ENCODE results near the gene RHPN2. TPM values are rescaled to one million over a fixed set of nuclear protein-coding genes. Genes with fewer than 3 reads are reported as not detected.

Gene RHPN2
- polyA plus RNA-seq, 1 donor, result 34.4 TPM

- DNase-seq, result no peak
- Histone ChIP-seq H3K4me1 (ENCODE audit: control insufficient read depth, insufficient read depth, low read length) (peaks cover 4% of the 10 kb centered on the region), H3K36me3 (ENCODE audit: control insufficient read depth, insufficient read depth, low read length) (no peaks in the 10 kb centered on the region), H3K9me3 (ENCODE audit: control insufficient read depth, low read depth, low read length) (peaks cover 3% of the 10 kb centered on the region), H3K4me3 (ENCODE audit: low read length) (no peak overlapping the region), H3K27me3 (ENCODE audit: control insufficient read depth, insufficient read depth, low read length) (peaks cover 10% of the 10 kb centered on the region), H3K27ac (ENCODE audit: low read length) (no peak overlapping the region)
- WGBS (ENCODE audit: insufficient coverage, low lambda C conversion rate), result no CpG with 5 or more reads among the region's 18 CpGs
Measured at GRCh38 chr19:33066543-33066942, 1.9 kb upstream of the RHPN2 start.

- no CpG with 5 or more reads among the region's 35 CpGs for WGBS (ENCODE audit: insufficient coverage, low lambda C conversion rate)
- H3K27ac ChIP-seq (ENCODE audit: low read length), result peak overlapping the region; percentile 64
- H3K4me3 ChIP-seq (ENCODE audit: low read length), result peak overlapping the region; percentile 82
- peaks cover 9% of the 10 kb centered on the region for H3K4me1 ChIP-seq (ENCODE audit: control insufficient read depth, insufficient read depth, low read length)
- peak; percentile 37 to 57 for DNase-seq
- no peaks in the 10 kb centered on the region for H3K36me3 ChIP-seq (ENCODE audit: control insufficient read depth, insufficient read depth, low read length)
- H3K27me3 ChIP-seq (ENCODE audit: control insufficient read depth, insufficient read depth, low read length), result peaks cover 10% of the 10 kb centered on the region
- peaks cover 3% of the 10 kb centered on the region for H3K9me3 ChIP-seq (ENCODE audit: control insufficient read depth, low read depth, low read length)
Measured at GRCh38 chr19:33064458-33064791, 263 bp downstream of the RHPN2 start.

- Histone ChIP-seq H3K9me3 (ENCODE audit: control insufficient read depth, low read depth, low read length) (peaks cover 3% of the 10 kb centered on the region), H3K4me1 (ENCODE audit: control insufficient read depth, insufficient read depth, low read length) (peaks cover 9% of the 10 kb centered on the region), H3K27ac (ENCODE audit: low read length) (peak overlapping the region; percentile 64), H3K36me3 (ENCODE audit: control insufficient read depth, insufficient read depth, low read length) (no peaks in the 10 kb centered on the region), H3K27me3 (ENCODE audit: control insufficient read depth, insufficient read depth, low read length) (peaks cover 10% of the 10 kb centered on the region), H3K4me3 (ENCODE audit: low read length) (peak overlapping the region; percentile 82)
- DNase-seq, result peak; percentile 26 to 54
- no CpG with 5 or more reads among the region's 56 CpGs for WGBS (ENCODE audit: insufficient coverage, low lambda C conversion rate)
Measured at GRCh38 chr19:33063753-33064457, 783 bp downstream of the RHPN2 start.

- peak overlapping the region; percentile 82 for H3K4me3 ChIP-seq (ENCODE audit: low read length)
- 17% methylated on average over 1 of the region's 7 CpGs for WGBS (ENCODE audit: insufficient coverage, low lambda C conversion rate)
- H3K27ac ChIP-seq (ENCODE audit: low read length), result peak overlapping the region; percentile 64
- peak; percentile 19 to 72 for DNase-seq
- peaks cover 9% of the 10 kb centered on the region for H3K4me1 ChIP-seq (ENCODE audit: control insufficient read depth, insufficient read depth, low read length)
- no peaks in the 10 kb centered on the region for H3K36me3 ChIP-seq (ENCODE audit: control insufficient read depth, insufficient read depth, low read length)
- H3K9me3 ChIP-seq (ENCODE audit: control insufficient read depth, low read depth, low read length), result peaks cover 3% of the 10 kb centered on the region
- peaks cover 10% of the 10 kb centered on the region for H3K27me3 ChIP-seq (ENCODE audit: control insufficient read depth, insufficient read depth, low read length)
Measured at GRCh38 chr19:33063356-33063752, 1.3 kb downstream of the RHPN2 start.

- peak overlapping the region; percentile 64 for H3K27ac ChIP-seq (ENCODE audit: low read length)
- peaks cover 10% of the 10 kb centered on the region for H3K27me3 ChIP-seq (ENCODE audit: control insufficient read depth, insufficient read depth, low read length)
- 20% methylated on average over 1 of the region's 5 CpGs for WGBS (ENCODE audit: insufficient coverage, low lambda C conversion rate)
- no peaks in the 10 kb centered on the region for H3K36me3 ChIP-seq (ENCODE audit: control insufficient read depth, insufficient read depth, low read length)
- H3K9me3 ChIP-seq (ENCODE audit: control insufficient read depth, low read depth, low read length), result peaks cover 3% of the 10 kb centered on the region
- H3K4me3 ChIP-seq (ENCODE audit: low read length), result peak overlapping the region; percentile 82
- H3K4me1 ChIP-seq (ENCODE audit: control insufficient read depth, insufficient read depth, low read length), result peaks cover 9% of the 10 kb centered on the region
- DNase-seq, result no peak
Measured at GRCh38 chr19:33062902-33063301, 1.8 kb downstream of the RHPN2 start.

GRCh38 chr19:33060586-33060985, 4.1 kb downstream of the RHPN2 start:
- H3K27ac ChIP-seq (ENCODE audit: low read length), result no peak overlapping the region
- H3K9me3 ChIP-seq (ENCODE audit: control insufficient read depth, low read depth, low read length), result no peaks in the 10 kb centered on the region
- peaks cover 10% of the 10 kb centered on the region for H3K27me3 ChIP-seq (ENCODE audit: control insufficient read depth, insufficient read depth, low read length)
- H3K4me1 ChIP-seq (ENCODE audit: control insufficient read depth, insufficient read depth, low read length), result peaks cover 13% of the 10 kb centered on the region
- H3K36me3 ChIP-seq (ENCODE audit: control insufficient read depth, insufficient read depth, low read length), result no peaks in the 10 kb centered on the region
- 93% methylated on average over 2 of the region's 5 CpGs for WGBS (ENCODE audit: insufficient coverage, low lambda C conversion rate)
- DNase-seq, result no peak
- H3K4me3 ChIP-seq (ENCODE audit: low read length), result no peak overlapping the region

- WGBS (ENCODE audit: insufficient coverage, low lambda C conversion rate), result no CpG with 5 or more reads among the region's 2 CpGs
- H3K9me3 ChIP-seq (ENCODE audit: control insufficient read depth, low read depth, low read length), result no peaks in the 10 kb centered on the region
- no peak overlapping the region for H3K4me3 ChIP-seq (ENCODE audit: low read length)
- peak in 1 of 2 donors; percentile 66 for DNase-seq
- no peaks in the 10 kb centered on the region for H3K27me3 ChIP-seq (ENCODE audit: control insufficient read depth, insufficient read depth, low read length)
- H3K27ac ChIP-seq (ENCODE audit: low read length), result peak overlapping the region; percentile 90
- peaks cover 11% of the 10 kb centered on the region for H3K36me3 ChIP-seq (ENCODE audit: control insufficient read depth, insufficient read depth, low read length)
- H3K4me1 ChIP-seq (ENCODE audit: control insufficient read depth, insufficient read depth, low read length), result peaks cover 39% of the 10 kb centered on the region
Measured at GRCh38 chr19:33055718-33056117, 9.0 kb downstream of the RHPN2 start.

GRCh38 chr19:33054623-33055022, 10.1 kb downstream of the RHPN2 start:
- H3K36me3 ChIP-seq (ENCODE audit: control insufficient read depth, insufficient read depth, low read length), result peaks cover 11% of the 10 kb centered on the region
- H3K4me1 ChIP-seq (ENCODE audit: control insufficient read depth, insufficient read depth, low read length), result peaks cover 42% of the 10 kb centered on the region
- no peaks in the 10 kb centered on the region for H3K27me3 ChIP-seq (ENCODE audit: control insufficient read depth, insufficient read depth, low read length)
- WGBS (ENCODE audit: insufficient coverage, low lambda C conversion rate), result no CpG with 5 or more reads among the region's 8 CpGs
- DNase-seq, result peak in 1 of 2 donors; percentile 99
- H3K4me3 ChIP-seq (ENCODE audit: low read length), result no peak overlapping the region
- H3K27ac ChIP-seq (ENCODE audit: low read length), result peak overlapping the region; percentile 90
- no peaks in the 10 kb centered on the region for H3K9me3 ChIP-seq (ENCODE audit: control insufficient read depth, low read depth, low read length)

- 60% methylated on average over 1 of the region's 8 CpGs for WGBS (ENCODE audit: insufficient coverage, low lambda C conversion rate)
- Histone ChIP-seq H3K27ac (ENCODE audit: low read length) (peak overlapping the region; percentile 90), H3K27me3 (ENCODE audit: control insufficient read depth, insufficient read depth, low read length) (no peaks in the 10 kb centered on the region), H3K4me1 (ENCODE audit: control insufficient read depth, insufficient read depth, low read length) (peaks cover 61% of the 10 kb centered on the region), H3K36me3 (ENCODE audit: control insufficient read depth, insufficient read depth, low read length) (peaks cover 11% of the 10 kb centered on the region), H3K4me3 (ENCODE audit: low read length) (no peak overlapping the region), H3K9me3 (ENCODE audit: control insufficient read depth, low read depth, low read length) (no peaks in the 10 kb centered on the region)
- DNase-seq, result peak; percentile 70 to 91
Measured at GRCh38 chr19:33052352-33052972, 12.2 kb downstream of the RHPN2 start.

GRCh38 chr19:33050110-33050509, 14.6 kb downstream of the RHPN2 start:
- Histone ChIP-seq H3K4me1 (ENCODE audit: control insufficient read depth, insufficient read depth, low read length) (peaks cover 60% of the 10 kb centered on the region), H3K9me3 (ENCODE audit: control insufficient read depth, low read depth, low read length) (no peaks in the 10 kb centered on the region), H3K36me3 (ENCODE audit: control insufficient read depth, insufficient read depth, low read length) (peaks cover 11% of the 10 kb centered on the region), H3K4me3 (ENCODE audit: low read length) (no peak overlapping the region), H3K27me3 (ENCODE audit: control insufficient read depth, insufficient read depth, low read length) (no peaks in the 10 kb centered on the region), H3K27ac (ENCODE audit: low read length) (peak overlapping the region; percentile 99)
- WGBS (ENCODE audit: insufficient coverage, low lambda C conversion rate), result 100% methylated on average over 2 of the region's 3 CpGs
- DNase-seq, result no peak
